ENCODE data around the gene CHRNG. TPM values are rescaled to one million over a fixed set of nuclear protein-coding genes. Genes with fewer than 3 reads are reported as not detected.

CHRNG gene
- total RNA-seq, 2 donors from 2014 or later, result not detected

DNA sequence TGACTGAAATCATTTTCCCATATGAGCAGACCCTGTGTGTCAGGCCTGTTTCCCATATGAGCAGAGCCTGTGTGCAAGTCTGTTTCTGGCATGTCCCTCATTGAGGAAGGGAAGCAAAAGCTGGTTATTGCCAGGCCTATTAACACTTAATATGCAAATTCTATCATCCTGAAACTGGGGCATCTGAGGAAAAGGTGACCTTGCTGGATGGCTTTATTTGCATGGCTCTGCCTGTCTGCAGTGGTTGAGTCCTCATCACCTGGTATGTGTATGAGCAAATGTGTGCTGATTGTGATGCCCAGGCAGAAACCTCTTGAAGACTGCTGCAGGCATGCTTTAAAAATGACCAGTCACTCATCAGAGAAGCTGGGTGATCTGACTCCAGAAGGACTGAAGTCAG is 42.2 kb downstream of the CHRNG start:
- H3K27me3 ChIP-seq (ENCODE audit: control insufficient read depth, insufficient read depth, low read length, poor library complexity, severe bottlenecking), result no peaks in the 10 kb centered on the region
- H3K4me3 Mint-ChIP-seq, result no peak overlapping the region
- H3K4me3 ChIP-seq (ENCODE audit: low read length), result no peak overlapping the region
- H3K27me3 Mint-ChIP-seq (ENCODE audit: insufficient read depth), result no peaks in the 10 kb centered on the region
- no peak for DNase-seq
- no peaks in the 10 kb centered on the region for H3K9me3 Mint-ChIP-seq
- no peak overlapping the region for H3K27ac ChIP-seq (ENCODE audit: low read depth, low read length)
- H3K36me3 Mint-ChIP-seq (ENCODE audit: low read depth), result peaks cover 50% of the 10 kb centered on the region
- H3K9ac ChIP-seq (ENCODE audit: extremely low read depth, low read length, poor library complexity, severe bottlenecking), result no peak overlapping the region
- H3K36me3 ChIP-seq (ENCODE audit: control insufficient read depth, insufficient read depth, low read length), result peaks cover 47% of the 10 kb centered on the region
- no peak for TF ChIP-seq CTCF (conservative IDR thresholded peaks at IDR 0.05)
- H3K27ac Mint-ChIP-seq, result no peak overlapping the region
- H3K9me3 ChIP-seq (ENCODE audit: control insufficient read depth, low read length), result no peaks in the 10 kb centered on the region
- H3K4me1 ChIP-seq (ENCODE audit: control insufficient read depth, insufficient read depth, low read length), result no peaks in the 10 kb centered on the region
- no peaks in the 10 kb centered on the region for H3K4me1 Mint-ChIP-seq

- no peak for DNase-seq
- H3K27me3 Mint-ChIP-seq (ENCODE audit: insufficient read depth), result no peaks in the 10 kb centered on the region
- no peaks in the 10 kb centered on the region for H3K9me3 ChIP-seq (ENCODE audit: control insufficient read depth, low read length)
- H3K4me1 ChIP-seq (ENCODE audit: control insufficient read depth, insufficient read depth, low read length), result no peaks in the 10 kb centered on the region
- 92 to 94% methylated on average over 3 to 6 of the region's 6 CpGs for WGBS, 2 experiments (ENCODE audit: insufficient coverage in 1 of 2, insufficient read length in 1 of 2)
- no peak overlapping the region for H3K27ac Mint-ChIP-seq
- peaks cover 38% of the 10 kb centered on the region for H3K36me3 Mint-ChIP-seq (ENCODE audit: low read depth)
- no peak overlapping the region for H3K27ac ChIP-seq (ENCODE audit: low read depth, low read length)
- TF ChIP-seq CTCF (conservative IDR thresholded peaks at IDR 0.05), result no peak
- H3K27me3 ChIP-seq (ENCODE audit: control insufficient read depth, insufficient read depth, low read length, poor library complexity, severe bottlenecking), result no peaks in the 10 kb centered on the region
- no peaks in the 10 kb centered on the region for H3K9me3 Mint-ChIP-seq
- no peak overlapping the region for H3K4me3 Mint-ChIP-seq
- peaks cover 25% of the 10 kb centered on the region for H3K36me3 ChIP-seq (ENCODE audit: control insufficient read depth, insufficient read depth, low read length)
- H3K4me3 ChIP-seq (ENCODE audit: low read length), result no peak overlapping the region
- H3K9ac ChIP-seq (ENCODE audit: extremely low read depth, low read length, poor library complexity, severe bottlenecking), result no peak overlapping the region
- H3K4me1 Mint-ChIP-seq, result no peaks in the 10 kb centered on the region
Observed at GRCh38 chr2:232584238-232584637, 44.7 kb downstream of the CHRNG start.

GRCh38 chr2:232586943-232587505 is 47.5 kb downstream of the CHRNG start:
- Histone ChIP-seq H3K4me1 (ENCODE audit: control insufficient read depth, insufficient read depth, low read length) (no peaks in the 10 kb centered on the region), H3K4me3 (ENCODE audit: low read length) (no peak overlapping the region), H3K27me3 (ENCODE audit: control insufficient read depth, insufficient read depth, low read length, poor library complexity, severe bottlenecking) (no peaks in the 10 kb centered on the region), H3K9me3 (ENCODE audit: control insufficient read depth, low read length) (no peaks in the 10 kb centered on the region), H3K9ac (ENCODE audit: extremely low read depth, low read length, poor library complexity, severe bottlenecking) (no peak overlapping the region), H3K27ac (ENCODE audit: low read depth, low read length) (no peak overlapping the region), H3K36me3 (ENCODE audit: control insufficient read depth, insufficient read depth, low read length) (peaks cover 6% of the 10 kb centered on the region)
- no peak for TF ChIP-seq CTCF (conservative IDR thresholded peaks at IDR 0.05)
- no peak for DNase-seq
- H3K27me3 Mint-ChIP-seq (ENCODE audit: insufficient read depth), result no peaks in the 10 kb centered on the region
- no peaks in the 10 kb centered on the region for H3K4me1 Mint-ChIP-seq
- H3K36me3 Mint-ChIP-seq (ENCODE audit: low read depth), result peaks cover 25% of the 10 kb centered on the region
- 85 to 93% methylated on average over 5 of the region's 5 CpGs for WGBS, 2 experiments (ENCODE audit: insufficient coverage in 1 of 2, insufficient read length in 1 of 2)
- no peak overlapping the region for H3K27ac Mint-ChIP-seq
- no peaks in the 10 kb centered on the region for H3K9me3 Mint-ChIP-seq
- no peak overlapping the region for H3K4me3 Mint-ChIP-seq

All from endodermal cell (in vitro differentiated cells).